HL-60 (cell line): ENCODE measurements around the gene SHISA6.

Experiments
- GABPA ChIP-seq: IDR thresholded peaks from 2 replicates; pipeline ENCODE4 v1.6.1; 2012; ENCODE audit warnings: low read depth
- POLR2AphosphoS5 ChIP-seq: IDR thresholded peaks from 2 replicates; pipeline ENCODE4 v1.6.1; 2012; ENCODE audit warnings: low read depth
- SPI1 ChIP-seq: IDR thresholded peaks from 2 replicates; pipeline ENCODE4 v1.6.1; 2012; ENCODE audit warnings: low read depth, mild to moderate bottlenecking, borderline replicate concordance
- TF ChIP-seq, protein P1 (sequence below): IDR thresholded peaks from one replicate; pipeline ENCODE4 v1.5.1; 2011; ENCODE audit warnings: low read length, control low read depth, inconsistent platforms; ENCODE audit not compliant: insufficient read depth
- TF ChIP-seq, protein P2 (sequence below): IDR thresholded peaks from 2 replicates; pipeline ENCODE4 v1.6.1; 2012; ENCODE audit warnings: low read depth; ENCODE audit not compliant: insufficient replicate concordance

- TF ChIP-seq, protein P1, sequence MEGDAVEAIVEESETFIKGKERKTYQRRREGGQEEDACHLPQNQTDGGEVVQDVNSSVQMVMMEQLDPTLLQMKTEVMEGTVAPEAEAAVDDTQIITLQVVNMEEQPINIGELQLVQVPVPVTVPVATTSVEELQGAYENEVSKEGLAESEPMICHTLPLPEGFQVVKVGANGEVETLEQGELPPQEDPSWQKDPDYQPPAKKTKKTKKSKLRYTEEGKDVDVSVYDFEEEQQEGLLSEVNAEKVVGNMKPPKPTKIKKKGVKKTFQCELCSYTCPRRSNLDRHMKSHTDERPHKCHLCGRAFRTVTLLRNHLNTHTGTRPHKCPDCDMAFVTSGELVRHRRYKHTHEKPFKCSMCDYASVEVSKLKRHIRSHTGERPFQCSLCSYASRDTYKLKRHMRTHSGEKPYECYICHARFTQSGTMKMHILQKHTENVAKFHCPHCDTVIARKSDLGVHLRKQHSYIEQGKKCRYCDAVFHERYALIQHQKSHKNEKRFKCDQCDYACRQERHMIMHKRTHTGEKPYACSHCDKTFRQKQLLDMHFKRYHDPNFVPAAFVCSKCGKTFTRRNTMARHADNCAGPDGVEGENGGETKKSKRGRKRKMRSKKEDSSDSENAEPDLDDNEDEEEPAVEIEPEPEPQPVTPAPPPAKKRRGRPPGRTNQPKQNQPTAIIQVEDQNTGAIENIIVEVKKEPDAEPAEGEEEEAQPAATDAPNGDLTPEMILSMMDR = no peak
- no peak for TF ChIP-seq GABPA
- TF ChIP-seq POLR2AphosphoS5 = no peak
- TF ChIP-seq, protein P2, sequence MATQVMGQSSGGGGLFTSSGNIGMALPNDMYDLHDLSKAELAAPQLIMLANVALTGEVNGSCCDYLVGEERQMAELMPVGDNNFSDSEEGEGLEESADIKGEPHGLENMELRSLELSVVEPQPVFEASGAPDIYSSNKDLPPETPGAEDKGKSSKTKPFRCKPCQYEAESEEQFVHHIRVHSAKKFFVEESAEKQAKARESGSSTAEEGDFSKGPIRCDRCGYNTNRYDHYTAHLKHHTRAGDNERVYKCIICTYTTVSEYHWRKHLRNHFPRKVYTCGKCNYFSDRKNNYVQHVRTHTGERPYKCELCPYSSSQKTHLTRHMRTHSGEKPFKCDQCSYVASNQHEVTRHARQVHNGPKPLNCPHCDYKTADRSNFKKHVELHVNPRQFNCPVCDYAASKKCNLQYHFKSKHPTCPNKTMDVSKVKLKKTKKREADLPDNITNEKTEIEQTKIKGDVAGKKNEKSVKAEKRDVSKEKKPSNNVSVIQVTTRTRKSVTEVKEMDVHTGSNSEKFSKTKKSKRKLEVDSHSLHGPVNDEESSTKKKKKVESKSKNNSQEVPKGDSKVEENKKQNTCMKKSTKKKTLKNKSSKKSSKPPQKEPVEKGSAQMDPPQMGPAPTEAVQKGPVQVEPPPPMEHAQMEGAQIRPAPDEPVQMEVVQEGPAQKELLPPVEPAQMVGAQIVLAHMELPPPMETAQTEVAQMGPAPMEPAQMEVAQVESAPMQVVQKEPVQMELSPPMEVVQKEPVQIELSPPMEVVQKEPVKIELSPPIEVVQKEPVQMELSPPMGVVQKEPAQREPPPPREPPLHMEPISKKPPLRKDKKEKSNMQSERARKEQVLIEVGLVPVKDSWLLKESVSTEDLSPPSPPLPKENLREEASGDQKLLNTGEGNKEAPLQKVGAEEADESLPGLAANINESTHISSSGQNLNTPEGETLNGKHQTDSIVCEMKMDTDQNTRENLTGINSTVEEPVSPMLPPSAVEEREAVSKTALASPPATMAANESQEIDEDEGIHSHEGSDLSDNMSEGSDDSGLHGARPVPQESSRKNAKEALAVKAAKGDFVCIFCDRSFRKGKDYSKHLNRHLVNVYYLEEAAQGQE = no peak
- no peak for TF ChIP-seq SPI1
Observed at GRCh38 chr17:11353601-11354000, 112.6 kb downstream of the SHISA6 start.
